Loucy (cell line): ENCODE results near the gene TEDC1.

Source experiments
- H2AFZ ChIP-seq: fragments of 200-600 bp; sonication (generic); 2 replicates; pipeline ENCODE4 v1.6.0; 2016; ENCODE audit warnings: antibody characterized with exemption, mild to moderate bottlenecking, low read length, moderate library complexity
- H3F3A ChIP-seq: fragments of 200-600 bp; 2 replicates; pipeline ENCODE4 v1.6.0; 2016; ENCODE audit warnings: antibody characterized with exemption, low read depth, mild to moderate bottlenecking
- H3K27me3 ChIP-seq: fragments of 200-600 bp; sonication (generic); 2 replicates; pipeline ENCODE4 v1.6.1; 2014; ENCODE audit warnings: low read length, mild to moderate bottlenecking; ENCODE audit not compliant: insufficient read depth, poor library complexity, severe bottlenecking
- H3K36me3 ChIP-seq: fragments of 200-600 bp; sonication (generic); 2 replicates; pipeline ENCODE4 v1.6.1; 2016; ENCODE audit warnings: low read length; ENCODE audit not compliant: insufficient read depth
- H3K4me1 ChIP-seq: fragments of 200-600 bp; sonication (generic); 2 replicates; pipeline ENCODE4 v1.5.1; 2014; ENCODE audit warnings: low read length, mild to moderate bottlenecking; ENCODE audit not compliant: insufficient read depth, poor library complexity, severe bottlenecking
- H3K4me2 ChIP-seq: fragments of 200-600 bp; sonication (generic); 2 replicates; pipeline ENCODE4 v1.6.0; 2014; ENCODE audit warnings: antibody characterized with exemption, low read length, low read depth, mild to moderate bottlenecking; ENCODE audit not compliant: poor library complexity, severe bottlenecking
- H3K4me3 ChIP-seq: fragments of 200-600 bp; sonication (generic); 2 replicates; pipeline ENCODE4 v1.5.1; 2014; ENCODE audit warnings: low read length, mild to moderate bottlenecking, mixed read lengths; ENCODE audit not compliant: poor library complexity, severe bottlenecking
- H3K79me2 ChIP-seq: fragments of 200-600 bp; sonication (generic); 2 replicates; pipeline ENCODE4 v1.6.1; 2014; ENCODE audit warnings: low read length; ENCODE audit not compliant: insufficient read depth
- H3K9ac ChIP-seq: fragments of 200-600 bp; sonication (generic); 2 replicates; pipeline ENCODE4 v1.6.0; 2014; ENCODE audit warnings: mild to moderate bottlenecking, low read depth, low read length, moderate library complexity; ENCODE audit not compliant: poor library complexity, severe bottlenecking
- H3K9me2 ChIP-seq: fragments of 200-600 bp; sonication (generic); replicated peaks from 2 replicates; pipeline ENCODE4 v1.6.1; 2016; ENCODE audit warnings: low read depth, low read length, mixed read lengths
- H3K9me3 ChIP-seq: fragments of 200-600 bp; sonication (generic); 2 replicates; pipeline ENCODE4 v1.6.1; 2014; ENCODE audit warnings: mild to moderate bottlenecking, antibody characterized with exemption, low read length, low read depth; ENCODE audit not compliant: insufficient read depth
- H4K20me1 ChIP-seq: fragments of 200-600 bp; sonication (generic); 2 replicates; pipeline ENCODE4 v1.6.0; 2014; ENCODE audit warnings: antibody characterized with exemption, low read length, mild to moderate bottlenecking; ENCODE audit not compliant: insufficient read depth, poor library complexity, severe bottlenecking
- CTCF ChIP-seq: fragments of 200-600 bp; sonication (generic); conservative IDR thresholded peaks from 2 replicates; pipeline ENCODE4 v1.5.1; 2014; ENCODE audit warnings: mild to moderate bottlenecking, antibody characterized with exemption, low read length
- EZH2phosphoT487 ChIP-seq: fragments of 200-600 bp; IDR thresholded peaks from 2 replicates; pipeline ENCODE4 v1.6.1; 2018; ENCODE audit warnings: antibody characterized with exemption, mild to moderate bottlenecking, moderate library complexity, borderline replicate concordance

The TEDC1 gene

GRCh38 chr14:105477660-105478397 is 13.2 kb upstream of the TEDC1 start:
- Histone ChIP-seq H3K4me1 (peaks cover 22% of the 10 kb centered on the region), H3K27me3 (no peaks in the 10 kb centered on the region), H3K4me2 (no peak overlapping the region), H2AFZ (no peak overlapping the region), H3F3A (no peaks in the 10 kb centered on the region), H3K79me2 (no peaks in the 10 kb centered on the region), H3K4me3 (no peak overlapping the region), H3K36me3 (no peaks in the 10 kb centered on the region), H4K20me1 (no peaks in the 10 kb centered on the region), H3K9me3 (no peaks in the 10 kb centered on the region), H3K9me2 (no peaks in the 10 kb centered on the region), H3K9ac (no peak overlapping the region)
- TF ChIP-seq EZH2phosphoT487, result no peak
- no peak for TF ChIP-seq CTCF

GRCh38 chr14:105478398-105479251 is 12.4 kb upstream of the TEDC1 start:
- Histone ChIP-seq H3K36me3 (no peaks in the 10 kb centered on the region), H3K27me3 (no peaks in the 10 kb centered on the region), H3K79me2 (no peaks in the 10 kb centered on the region), H3K9me3 (no peaks in the 10 kb centered on the region), H3K4me1 (peaks cover 21% of the 10 kb centered on the region), H2AFZ (no peak overlapping the region), H4K20me1 (no peaks in the 10 kb centered on the region), H3K9me2 (no peaks in the 10 kb centered on the region), H3F3A (no peaks in the 10 kb centered on the region), H3K4me3 (no peak overlapping the region), H3K9ac (no peak overlapping the region), H3K4me2 (no peak overlapping the region)
- TF ChIP-seq CTCF, result no peak
- no peak for TF ChIP-seq EZH2phosphoT487

GRCh38 chr14:105479431-105480158 is 11.5 kb upstream of the TEDC1 start:
- H3K9me3 ChIP-seq, result no peaks in the 10 kb centered on the region
- no peaks in the 10 kb centered on the region for H3K9me2 ChIP-seq
- H3K27me3 ChIP-seq, result no peaks in the 10 kb centered on the region
- no peaks in the 10 kb centered on the region for H3K36me3 ChIP-seq
- no peak overlapping the region for H3K4me3 ChIP-seq
- H4K20me1 ChIP-seq, result no peaks in the 10 kb centered on the region
- no peaks in the 10 kb centered on the region for H3F3A ChIP-seq
- H3K9ac ChIP-seq, result no peak overlapping the region
- H3K79me2 ChIP-seq, result no peaks in the 10 kb centered on the region
- no peak overlapping the region for H2AFZ ChIP-seq
- H3K4me2 ChIP-seq, result no peak overlapping the region
- H3K4me1 ChIP-seq, result peaks cover 19% of the 10 kb centered on the region
- TF ChIP-seq EZH2phosphoT487, result no peak
- no peak for TF ChIP-seq CTCF
